A549 (cell line): ENCODE results near the gene MAML3.

Source experiments
- BHLHE40 ChIP-seq: IDR thresholded peaks from 2 replicates; pipeline ENCODE4 v1.6.1; 2012; ENCODE audit warnings: low read depth, low read length, inconsistent platforms
- CEBPB ChIP-seq, 2 experiments: fragments of >200 bp in 1 of 2; sonication (Bioruptor Twin) in 1 of 2; formaldehyde crosslinking in 1 of 2; IDR thresholded peaks; 2 replicates each; pipeline ENCODE4 v1.6.1; 2012 to 2016
- CHD4 ChIP-seq: fragments of 200-600 bp; sonication (generic); IDR thresholded peaks from 2 replicates; pipeline ENCODE4 v1.6.1; 2016; ENCODE audit warnings: antibody characterized with exemption, mild to moderate bottlenecking, borderline replicate concordance
- EP300 ChIP-seq, 2 experiments: fragments of >200 bp; sonication (Bioruptor Twin); formaldehyde crosslinking; IDR thresholded peaks; 2 replicates in 1 of 2; 3 replicates in 1 of 2; pipeline ENCODE4 v1.6.1; 2016 to 2017
- JUN ChIP-seq, 2 experiments: fragments of >200 bp; sonication (Bioruptor Twin); formaldehyde crosslinking; IDR thresholded peaks; 2 replicates in 1 of 2; 3 replicates in 1 of 2; pipeline ENCODE4 v1.6.1; 2016 to 2017
- MAZ ChIP-seq: fragments of 150-350 bp; IDR thresholded peaks from 2 replicates; pipeline ENCODE4 v1.6.1; 2014; ENCODE audit warnings: antibody characterized with exemption, low read depth, low read length, borderline replicate concordance
- POLR2A ChIP-seq: IDR thresholded peaks from 2 replicates; pipeline ENCODE4 v1.6.1; 2012; ENCODE audit warnings: mild to moderate bottlenecking, low read length
- RAD21 ChIP-seq, 2 experiments: fragments of >200 bp in 1 of 2; sonication (Bioruptor Twin) in 1 of 2; formaldehyde crosslinking in 1 of 2; IDR thresholded peaks in 1 of 2; conservative IDR thresholded peaks in 1 of 2; 2 replicates in 1 of 2; 3 replicates in 1 of 2; pipeline ENCODE4 v1.6.1; 2012 to 2018; ENCODE audit warnings: inconsistent platforms in 1 of 2
- RCOR1 ChIP-seq: fragments of 150-350 bp; IDR thresholded peaks from 2 replicates; pipeline ENCODE4 v1.6.1; 2014; ENCODE audit warnings: antibody characterized with exemption, low read length, low read depth
- RFX5 ChIP-seq: fragments of 450-650 bp; IDR thresholded peaks from 2 replicates; pipeline ENCODE4 v1.7.1; 2014; ENCODE audit warnings: antibody characterized with exemption, mild to moderate bottlenecking, moderate library complexity
- TP53 ChIP-seq: fragments of 250-450 bp; sonication (Bioruptor Pico); IDR thresholded peaks from 2 replicates; pipeline ENCODE4 v1.5.0; 2021; ENCODE audit warnings: mild to moderate bottlenecking, moderate library complexity
- TF ChIP-seq, protein P1 (sequence below): fragments of >200 bp; sonication (Bioruptor Twin); formaldehyde crosslinking; IDR thresholded peaks from 3 replicates; pipeline ENCODE4 v1.5.1; 2016
- TF ChIP-seq, protein P2 (sequence below): fragments of 200-600 bp; sonication (generic); IDR thresholded peaks from 2 replicates; pipeline ENCODE4 v1.6.1; 2016; ENCODE audit warnings: antibody characterized with exemption, mild to moderate bottlenecking, moderate library complexity
- TF ChIP-seq, protein P3 (sequence below): fragments of 250-450 bp; sonication (Bioruptor Pico); IDR thresholded peaks from 2 replicates; pipeline ENCODE4 v1.5.0; 2020; ENCODE audit warnings: low read depth, mild to moderate bottlenecking, moderate library complexity

DNA sequence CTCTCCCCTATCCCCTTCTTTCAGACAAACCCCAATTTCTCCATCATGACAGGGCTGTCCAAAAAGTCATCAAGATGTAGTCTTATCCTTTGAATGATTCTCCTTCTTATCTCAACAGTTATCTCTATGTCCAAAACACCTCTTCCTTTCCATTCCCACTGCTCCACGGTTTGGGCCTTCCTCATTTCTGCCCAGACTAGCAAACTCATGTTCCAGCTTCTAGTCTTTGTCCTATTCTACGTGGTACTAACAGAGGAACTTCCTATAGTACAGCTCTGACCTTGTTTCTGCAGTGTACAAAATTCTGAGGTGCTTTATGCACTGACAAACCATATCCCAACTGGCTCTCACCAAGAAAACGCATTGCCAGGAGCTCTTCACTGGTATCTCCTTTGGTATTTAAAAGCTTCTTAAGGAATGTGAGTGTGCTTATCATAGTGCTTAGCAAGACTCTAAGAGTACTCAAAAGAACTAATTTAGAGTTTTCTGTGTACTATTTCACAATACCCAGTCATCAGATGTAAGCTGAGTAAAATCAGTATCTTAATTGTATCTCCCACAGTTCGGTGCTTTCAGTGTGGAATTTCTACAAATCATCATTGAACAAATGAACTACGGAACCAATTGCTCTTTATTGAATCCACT is 65.5 kb downstream of the MAML3 start:
- no peak for TF ChIP-seq CHD4
- no peak for TF ChIP-seq JUN (IDR thresholded peaks at IDR 0.05)
- TF ChIP-seq POLR2A = no peak
- TF ChIP-seq, protein P1, sequence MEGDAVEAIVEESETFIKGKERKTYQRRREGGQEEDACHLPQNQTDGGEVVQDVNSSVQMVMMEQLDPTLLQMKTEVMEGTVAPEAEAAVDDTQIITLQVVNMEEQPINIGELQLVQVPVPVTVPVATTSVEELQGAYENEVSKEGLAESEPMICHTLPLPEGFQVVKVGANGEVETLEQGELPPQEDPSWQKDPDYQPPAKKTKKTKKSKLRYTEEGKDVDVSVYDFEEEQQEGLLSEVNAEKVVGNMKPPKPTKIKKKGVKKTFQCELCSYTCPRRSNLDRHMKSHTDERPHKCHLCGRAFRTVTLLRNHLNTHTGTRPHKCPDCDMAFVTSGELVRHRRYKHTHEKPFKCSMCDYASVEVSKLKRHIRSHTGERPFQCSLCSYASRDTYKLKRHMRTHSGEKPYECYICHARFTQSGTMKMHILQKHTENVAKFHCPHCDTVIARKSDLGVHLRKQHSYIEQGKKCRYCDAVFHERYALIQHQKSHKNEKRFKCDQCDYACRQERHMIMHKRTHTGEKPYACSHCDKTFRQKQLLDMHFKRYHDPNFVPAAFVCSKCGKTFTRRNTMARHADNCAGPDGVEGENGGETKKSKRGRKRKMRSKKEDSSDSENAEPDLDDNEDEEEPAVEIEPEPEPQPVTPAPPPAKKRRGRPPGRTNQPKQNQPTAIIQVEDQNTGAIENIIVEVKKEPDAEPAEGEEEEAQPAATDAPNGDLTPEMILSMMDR = no peak
- TF ChIP-seq CEBPB (IDR thresholded peaks at IDR 0.05) = peak in 1 of 2 experiments; percentile 40; a peak in 1 of 4 replicates
- TF ChIP-seq TP53 (CRISPR knock-in tag) = no peak
- no peak for TF ChIP-seq MAZ
- no peak for TF ChIP-seq EP300 (IDR thresholded peaks at IDR 0.05)
- TF ChIP-seq, protein P2, sequence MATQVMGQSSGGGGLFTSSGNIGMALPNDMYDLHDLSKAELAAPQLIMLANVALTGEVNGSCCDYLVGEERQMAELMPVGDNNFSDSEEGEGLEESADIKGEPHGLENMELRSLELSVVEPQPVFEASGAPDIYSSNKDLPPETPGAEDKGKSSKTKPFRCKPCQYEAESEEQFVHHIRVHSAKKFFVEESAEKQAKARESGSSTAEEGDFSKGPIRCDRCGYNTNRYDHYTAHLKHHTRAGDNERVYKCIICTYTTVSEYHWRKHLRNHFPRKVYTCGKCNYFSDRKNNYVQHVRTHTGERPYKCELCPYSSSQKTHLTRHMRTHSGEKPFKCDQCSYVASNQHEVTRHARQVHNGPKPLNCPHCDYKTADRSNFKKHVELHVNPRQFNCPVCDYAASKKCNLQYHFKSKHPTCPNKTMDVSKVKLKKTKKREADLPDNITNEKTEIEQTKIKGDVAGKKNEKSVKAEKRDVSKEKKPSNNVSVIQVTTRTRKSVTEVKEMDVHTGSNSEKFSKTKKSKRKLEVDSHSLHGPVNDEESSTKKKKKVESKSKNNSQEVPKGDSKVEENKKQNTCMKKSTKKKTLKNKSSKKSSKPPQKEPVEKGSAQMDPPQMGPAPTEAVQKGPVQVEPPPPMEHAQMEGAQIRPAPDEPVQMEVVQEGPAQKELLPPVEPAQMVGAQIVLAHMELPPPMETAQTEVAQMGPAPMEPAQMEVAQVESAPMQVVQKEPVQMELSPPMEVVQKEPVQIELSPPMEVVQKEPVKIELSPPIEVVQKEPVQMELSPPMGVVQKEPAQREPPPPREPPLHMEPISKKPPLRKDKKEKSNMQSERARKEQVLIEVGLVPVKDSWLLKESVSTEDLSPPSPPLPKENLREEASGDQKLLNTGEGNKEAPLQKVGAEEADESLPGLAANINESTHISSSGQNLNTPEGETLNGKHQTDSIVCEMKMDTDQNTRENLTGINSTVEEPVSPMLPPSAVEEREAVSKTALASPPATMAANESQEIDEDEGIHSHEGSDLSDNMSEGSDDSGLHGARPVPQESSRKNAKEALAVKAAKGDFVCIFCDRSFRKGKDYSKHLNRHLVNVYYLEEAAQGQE = no peak
- TF ChIP-seq RAD21 (conservative IDR thresholded peaks at IDR 0.05 in 1 of 2, IDR thresholded peaks at IDR 0.05 in 1 of 2) = no peak
- no peak for TF ChIP-seq BHLHE40
- TF ChIP-seq RFX5 = no peak
- TF ChIP-seq, protein P3, sequence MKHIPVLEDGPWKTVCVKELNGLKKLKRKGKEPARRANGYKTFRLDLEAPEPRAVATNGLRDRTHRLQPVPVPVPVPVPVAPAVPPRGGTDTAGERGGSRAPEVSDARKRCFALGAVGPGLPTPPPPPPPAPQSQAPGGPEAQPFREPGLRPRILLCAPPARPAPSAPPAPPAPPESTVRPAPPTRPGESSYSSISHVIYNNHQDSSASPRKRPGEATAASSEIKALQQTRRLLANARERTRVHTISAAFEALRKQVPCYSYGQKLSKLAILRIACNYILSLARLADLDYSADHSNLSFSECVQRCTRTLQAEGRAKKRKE (CRISPR knock-in tag) = no peak
- no peak for TF ChIP-seq RCOR1
